Fibroblast of the aortic adventitia (primary cell): Measurements from ENCODE around the gene HSBP1. TPM values are rescaled to one million over a fixed set of nuclear protein-coding genes. Genes with fewer than 3 reads are reported as not detected.

Source experiments
- DNase-seq: peaks from one replicate; pipeline ENCODE4 v3.0.0-alpha.2; 2010; ENCODE audit warnings: low read depth
- H3K4me3 ChIP-seq: 2 replicates; pipeline ENCODE4 v1.5.1; 2011; ENCODE audit warnings: low read depth, mild to moderate bottlenecking, control low read depth, low read length, moderate library complexity
- total RNA-seq: library from RNA; depleted of rRNA; stranded (reverse); fragments of >200 nt; gene quantifications from 2 replicates; pipeline ENCODE4 v1.2.3, GENCODE V29; 2012; ENCODE audit warnings: low replicate concordance
- TF ChIP-seq, protein P1 (sequence below): IDR thresholded peaks from 2 replicates; pipeline ENCODE4 v1.5.1; 2011; ENCODE audit warnings: mild to moderate bottlenecking, low read length, control low read depth, inconsistent platforms; ENCODE audit not compliant: insufficient read depth

The HSBP1 gene
- total RNA-seq, 1 donor, result 19.0 TPM

DNA sequence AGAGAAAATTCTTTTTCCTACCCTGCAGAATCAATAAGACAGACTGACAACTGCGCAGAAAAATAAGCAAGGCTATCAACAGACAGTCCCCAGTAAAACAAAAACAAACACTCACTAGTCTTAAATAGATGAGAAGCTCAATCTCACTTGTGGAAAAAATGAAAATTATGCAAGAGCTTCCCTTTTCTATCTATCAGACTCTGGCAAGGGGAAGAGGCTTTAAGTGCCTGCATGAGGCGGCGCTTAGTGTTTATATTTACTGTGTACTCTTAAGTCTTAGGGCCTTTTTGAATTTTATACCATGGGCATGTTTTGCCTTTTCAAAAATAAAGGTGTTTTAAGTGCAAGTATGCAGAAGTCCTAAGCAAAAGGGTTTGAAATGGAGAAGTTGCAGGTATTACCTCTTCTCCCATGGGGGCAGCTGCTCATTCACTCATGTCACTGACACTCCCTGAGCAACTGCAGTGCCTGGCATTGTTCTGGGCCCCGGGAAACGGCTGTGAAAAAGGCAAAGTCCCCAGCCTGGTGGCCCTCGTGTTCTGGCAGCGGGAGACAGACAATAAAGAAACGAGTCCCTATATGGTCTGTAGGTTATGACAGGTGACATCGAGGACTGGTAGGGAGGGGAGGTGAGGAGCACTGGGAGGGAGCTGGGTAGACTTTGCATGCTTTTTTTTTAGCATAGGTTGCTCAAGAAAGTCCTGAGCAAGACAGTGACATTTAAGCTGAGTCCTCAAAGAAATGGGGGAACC lies 35.2 kb downstream of the HSBP1 start:
- no peak for DNase-seq
- no peak overlapping the region for H3K4me3 ChIP-seq
- TF ChIP-seq, protein P1, sequence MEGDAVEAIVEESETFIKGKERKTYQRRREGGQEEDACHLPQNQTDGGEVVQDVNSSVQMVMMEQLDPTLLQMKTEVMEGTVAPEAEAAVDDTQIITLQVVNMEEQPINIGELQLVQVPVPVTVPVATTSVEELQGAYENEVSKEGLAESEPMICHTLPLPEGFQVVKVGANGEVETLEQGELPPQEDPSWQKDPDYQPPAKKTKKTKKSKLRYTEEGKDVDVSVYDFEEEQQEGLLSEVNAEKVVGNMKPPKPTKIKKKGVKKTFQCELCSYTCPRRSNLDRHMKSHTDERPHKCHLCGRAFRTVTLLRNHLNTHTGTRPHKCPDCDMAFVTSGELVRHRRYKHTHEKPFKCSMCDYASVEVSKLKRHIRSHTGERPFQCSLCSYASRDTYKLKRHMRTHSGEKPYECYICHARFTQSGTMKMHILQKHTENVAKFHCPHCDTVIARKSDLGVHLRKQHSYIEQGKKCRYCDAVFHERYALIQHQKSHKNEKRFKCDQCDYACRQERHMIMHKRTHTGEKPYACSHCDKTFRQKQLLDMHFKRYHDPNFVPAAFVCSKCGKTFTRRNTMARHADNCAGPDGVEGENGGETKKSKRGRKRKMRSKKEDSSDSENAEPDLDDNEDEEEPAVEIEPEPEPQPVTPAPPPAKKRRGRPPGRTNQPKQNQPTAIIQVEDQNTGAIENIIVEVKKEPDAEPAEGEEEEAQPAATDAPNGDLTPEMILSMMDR, result no peak

- TF ChIP-seq, protein P1, result no peak
- H3K4me3 ChIP-seq, result no peak overlapping the region
- no peak for DNase-seq
These were observed 35.9 kb downstream of the HSBP1 start for GRCh38 chr16:83843657-83844056.

GRCh38 chr16:83845263-83845662 lies 37.5 kb downstream of the HSBP1 start:
- no peak for DNase-seq
- no peak overlapping the region for H3K4me3 ChIP-seq
- TF ChIP-seq, protein P1, result no peak

DNA sequence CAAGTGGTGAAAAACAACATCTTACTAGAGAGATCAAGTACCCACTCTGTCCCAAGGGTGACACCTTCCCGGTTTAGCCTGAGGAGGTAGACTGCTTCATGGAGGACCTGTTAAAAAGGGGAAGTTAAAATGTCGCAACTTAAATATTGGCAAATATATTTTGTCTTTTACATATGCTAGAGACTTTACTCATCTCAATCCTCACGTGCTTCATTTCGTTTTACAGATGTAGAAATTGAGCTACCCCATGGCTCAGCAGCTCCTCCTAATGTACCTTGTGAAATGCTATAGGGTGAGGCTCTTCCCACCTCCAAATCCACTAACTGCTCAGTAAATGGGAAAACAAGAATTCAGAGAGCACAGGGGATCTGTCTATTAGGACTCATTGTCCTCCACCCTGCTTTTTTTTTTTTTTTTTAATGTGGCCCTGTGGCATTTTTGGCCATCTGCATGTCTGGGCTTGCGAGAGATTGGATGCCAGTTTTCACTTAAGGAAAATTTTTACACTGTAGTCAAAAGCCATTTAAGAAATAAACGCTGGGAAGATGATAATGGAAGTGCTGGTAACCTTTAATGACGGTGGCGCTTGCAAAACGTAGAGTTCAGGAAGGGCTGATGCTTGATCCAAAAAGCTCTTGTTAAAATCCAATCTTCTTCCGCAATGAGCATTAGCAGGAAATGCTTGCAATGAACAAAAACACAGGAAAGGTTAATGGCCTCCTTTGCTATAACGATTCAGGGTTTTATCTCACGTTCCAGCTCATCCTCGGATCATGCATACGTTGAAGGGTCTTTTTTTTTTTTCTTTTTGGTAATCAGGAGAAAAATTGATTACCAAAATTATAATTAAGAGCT lies 39.8 kb downstream of the HSBP1 start:
- no peak for DNase-seq
- TF ChIP-seq, protein P1, result no peak
- no peak overlapping the region for H3K4me3 ChIP-seq

DNA sequence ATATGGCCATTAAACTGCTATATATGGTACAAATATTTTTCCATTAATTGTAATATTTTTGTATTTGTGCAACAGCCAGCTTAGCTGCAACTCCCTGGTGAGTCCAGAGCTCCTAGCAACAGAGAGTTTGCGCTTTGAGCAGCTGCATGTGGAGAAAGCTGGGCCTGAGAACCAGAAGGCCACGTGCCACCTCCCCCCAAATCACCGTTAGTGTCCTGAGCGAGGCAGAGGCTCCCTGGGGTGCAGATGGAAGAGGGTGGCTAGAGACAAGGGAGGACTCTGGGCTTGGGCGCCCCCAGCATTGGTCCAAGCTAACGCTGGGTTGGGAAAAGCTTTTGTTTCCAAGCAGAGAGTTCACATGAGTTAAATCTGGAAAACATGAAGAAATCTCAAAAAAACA lies 41.6 kb downstream of the HSBP1 start:
- DNase-seq, result no peak
- H3K4me3 ChIP-seq, result no peak overlapping the region
- TF ChIP-seq, protein P1, result no peak

GRCh38 chr16:83850947-83851346 lies 43.2 kb downstream of the HSBP1 start:
- DNase-seq, result no peak
- H3K4me3 ChIP-seq, result no peak overlapping the region
- TF ChIP-seq, protein P1, result no peak
